ENCODE measurements around the gene ARRDC2.

ARRDC2 gene

DNA sequence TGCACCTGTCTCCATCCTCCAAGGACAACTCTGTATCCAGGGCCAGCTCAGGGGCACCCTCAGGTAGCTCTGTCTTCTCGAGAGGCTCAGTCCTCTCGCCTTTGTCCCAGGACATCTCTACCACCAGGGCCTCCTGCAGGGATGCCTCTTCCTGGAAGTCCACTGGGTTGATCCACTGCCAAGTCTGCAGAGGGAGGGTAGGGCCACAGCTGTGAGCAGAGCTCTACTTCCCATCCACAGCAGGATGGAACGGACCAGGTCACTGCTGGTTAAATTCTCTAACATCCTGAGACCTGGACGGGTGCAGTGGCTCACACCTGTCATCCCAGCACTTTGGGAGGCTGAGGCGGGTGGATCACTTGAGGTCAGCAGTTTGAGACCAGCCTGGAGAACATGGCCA is 51.9 kb downstream of the ARRDC2 start:
- DNase-seq, result no peak

- DNase-seq, result no peak
These were observed 52.5 kb downstream of the ARRDC2 start for GRCh38 chr19:18060472-18060871.

GRCh38 chr19:18062028-18062427 is 54.1 kb downstream of the ARRDC2 start:
- no peak for DNase-seq

- peak; percentile 22 for DNase-seq
These were observed 55.5 kb downstream of the ARRDC2 start for GRCh38 chr19:18063463-18063862.

Data from activated CD4-positive, alpha-beta T cell treated with anti-CD3 and anti-CD28 coated beads, Interleukin-10, Interleukin-2, amounts not matched to agents 100 ng/mL and 50 ng/mL, durations not matched to agents 16 hours and 8 hours (primary cell).